AG04449 (cell line): ENCODE measurements around the gene MRPS14.

Experiments used
- CTCF ChIA-PET: fragments of 350-600 bp; formaldehyde crosslinking; extraction: SDS; loops from one replicate; lab custom pipeline; 2021; ENCODE audit warnings: antibody characterized with exemption; lab: Yijun Ruan, JAX
- POLR2A ChIA-PET: fragments of 400-600, 350-600 bp; formaldehyde crosslinking; extraction: SDS; loops from one replicate; lab custom pipeline; 2020; ENCODE audit warnings: antibody characterized with exemption, inconsistent platforms; lab: Yijun Ruan, JAX
- DNase-seq: peaks from one replicate; pipeline ENCODE4 v3.0.0-alpha.2; 2010; ENCODE audit warnings: low read depth, low spot score
- H3K4me3 ChIP-seq: 2 replicates; pipeline ENCODE4 v1.5.1; 2011; ENCODE audit warnings: low read depth, mild to moderate bottlenecking, control low read depth, low read length
- TF ChIP-seq, protein P1 (sequence below): IDR thresholded peaks from one replicate; pipeline ENCODE4 v1.5.1; 2011; ENCODE audit warnings: mild to moderate bottlenecking, moderate library complexity, low read length, control low read depth, inconsistent platforms; ENCODE audit not compliant: insufficient read depth; ENCODE audit errors: missing control alignments

MRPS14 gene

GRCh38 chr1:174964261-174964971, 58.8 kb downstream of the MRPS14 start:
- POLR2A ChIA-PET = no interaction called here
- CTCF ChIA-PET = no interaction called here
- no peak for DNase-seq
- TF ChIP-seq, protein P1, sequence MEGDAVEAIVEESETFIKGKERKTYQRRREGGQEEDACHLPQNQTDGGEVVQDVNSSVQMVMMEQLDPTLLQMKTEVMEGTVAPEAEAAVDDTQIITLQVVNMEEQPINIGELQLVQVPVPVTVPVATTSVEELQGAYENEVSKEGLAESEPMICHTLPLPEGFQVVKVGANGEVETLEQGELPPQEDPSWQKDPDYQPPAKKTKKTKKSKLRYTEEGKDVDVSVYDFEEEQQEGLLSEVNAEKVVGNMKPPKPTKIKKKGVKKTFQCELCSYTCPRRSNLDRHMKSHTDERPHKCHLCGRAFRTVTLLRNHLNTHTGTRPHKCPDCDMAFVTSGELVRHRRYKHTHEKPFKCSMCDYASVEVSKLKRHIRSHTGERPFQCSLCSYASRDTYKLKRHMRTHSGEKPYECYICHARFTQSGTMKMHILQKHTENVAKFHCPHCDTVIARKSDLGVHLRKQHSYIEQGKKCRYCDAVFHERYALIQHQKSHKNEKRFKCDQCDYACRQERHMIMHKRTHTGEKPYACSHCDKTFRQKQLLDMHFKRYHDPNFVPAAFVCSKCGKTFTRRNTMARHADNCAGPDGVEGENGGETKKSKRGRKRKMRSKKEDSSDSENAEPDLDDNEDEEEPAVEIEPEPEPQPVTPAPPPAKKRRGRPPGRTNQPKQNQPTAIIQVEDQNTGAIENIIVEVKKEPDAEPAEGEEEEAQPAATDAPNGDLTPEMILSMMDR = no peak
- no peak overlapping the region for H3K4me3 ChIP-seq

DNA sequence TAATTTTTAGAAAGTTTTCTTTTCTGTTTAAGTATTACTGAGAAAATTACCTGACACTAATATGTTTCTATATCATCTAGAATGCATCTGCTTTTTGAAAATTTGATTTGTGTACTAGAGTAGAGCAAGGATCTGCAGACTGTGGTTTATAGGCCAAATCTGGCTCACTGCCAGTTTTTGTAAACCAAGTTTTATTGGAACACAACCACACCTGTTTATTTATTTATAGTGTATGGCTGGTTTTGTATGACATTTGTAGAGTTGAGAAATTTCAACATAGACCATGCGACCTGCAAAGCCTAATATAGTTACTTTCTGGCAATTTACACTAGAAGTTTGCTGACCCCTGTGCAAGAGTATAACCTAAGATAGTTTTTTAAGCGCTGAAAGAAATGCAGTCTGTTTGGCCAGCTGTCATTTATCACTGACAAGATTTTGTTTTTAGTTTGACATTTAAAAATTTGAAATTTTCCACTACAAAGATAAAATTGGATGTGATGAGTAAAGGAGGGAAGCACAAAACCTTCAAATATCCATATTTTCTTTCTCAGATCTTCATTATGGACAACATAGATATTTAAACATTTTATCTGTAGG, 59.6 kb downstream of the MRPS14 start:
- POLR2A ChIA-PET = no interaction called here
- DNase-seq = no peak
- TF ChIP-seq, protein P1 = no peak
- no peak overlapping the region for H3K4me3 ChIP-seq
- CTCF ChIA-PET = no interaction called here
